Right lung (tissue), 10 donors: Measurements from ENCODE around the gene POFUT1. TPM values are rescaled to one million over a fixed set of nuclear protein-coding genes. Genes with fewer than 3 reads are reported as not detected.
"Not testable (repeated sequence)": the region's sequence is repeated elsewhere in the genome, so short reads cannot be mapped to it uniquely, and the experiment has no call there.

ENCODE experiments used
- DNase-seq, 2 donors: peaks; one replicate each; pipeline ENCODE4 v3.0.0-alpha.2; 2013
- long read RNA-seq, 8 donors: transcript quantifications; one replicate each; lab custom pipeline, GENCODE V29; 2026
- polyA plus RNA-seq, 5 donors: library from polyadenylated mRNA; unstranded; fragments of 120-200 nt; gene quantifications; one replicate each; pipeline versions ENCODE4 v1.2.1 to v1.2.3, GENCODE V29; 2013; ENCODE audit warnings: inconsistent platforms in 1 of 5, low replicate concordance in 1 of 5; ENCODE audit not compliant: insufficient read length in 5 of 5, insufficient read depth in 1 of 5

Gene POFUT1
- polyA plus RNA-seq: 10 to 100 TPM; 32.9 to 38.2 (median 36.7) TPM
- long read RNA-seq, donor 1, full-length matches to known transcripts: 11 of 11 reads
- long read RNA-seq, donor 1, partial matches to known transcripts: 0 of 11 reads
- long read RNA-seq, donor 1, other reads (novel, unspliced or antisense): 0 of 11 reads
- long read RNA-seq, donor 2, full-length matches to known transcripts: 9 of 9 reads
- long read RNA-seq, donor 2, partial matches to known transcripts: 0 of 9 reads
- long read RNA-seq, donor 2, other reads (novel, unspliced or antisense): 0 of 9 reads
- long read RNA-seq, donor 3, full-length matches to known transcripts: 5 of 5 reads
- long read RNA-seq, donor 3, partial matches to known transcripts: 0 of 5 reads
- long read RNA-seq, donor 3, other reads (novel, unspliced or antisense): 0 of 5 reads
- long read RNA-seq, donor 4, full-length matches to known transcripts: 5 of 5 reads
- long read RNA-seq, donor 4, partial matches to known transcripts: 0 of 5 reads
- long read RNA-seq, donor 4, other reads (novel, unspliced or antisense): 0 of 5 reads
- long read RNA-seq, donor 5, full-length matches to known transcripts: 7 of 7 reads
- long read RNA-seq, donor 5, partial matches to known transcripts: 0 of 7 reads
- long read RNA-seq, donor 5, other reads (novel, unspliced or antisense): 0 of 7 reads
- long read RNA-seq, donor 6, full-length matches to known transcripts: 13 of 13 reads
- long read RNA-seq, donor 6, partial matches to known transcripts: 0 of 13 reads
- long read RNA-seq, donor 6, other reads (novel, unspliced or antisense): 0 of 13 reads
- long read RNA-seq, donor 7, full-length matches to known transcripts: 14 of 14 reads
- long read RNA-seq, donor 7, partial matches to known transcripts: 0 of 14 reads
- long read RNA-seq, donor 7, other reads (novel, unspliced or antisense): 0 of 14 reads
- long read RNA-seq, donor 8, full-length matches to known transcripts: 4 of 4 reads
- long read RNA-seq, donor 8, partial matches to known transcripts: 0 of 4 reads
- long read RNA-seq, donor 8, other reads (novel, unspliced or antisense): 0 of 4 reads

GRCh38 chr20:32207626-32208498 is at the start of gene POFUT1, which contains the start of gene PLAGL2:
TSS of gene POFUT1 (plus strand) at chr20:32207880. CDS start at chr20:32207942, 62 bp downstream.
TSS of gene PLAGL2 (minus strand) at chr20:32207743. CDS start at chr20:32202178, 5,565 bp downstream.
- DNase-seq: peak; percentile 87 to 88

GRCh38 chr20:32158351-32158750 is 49.3 kb upstream of the POFUT1 start:
- no peak for DNase-seq

- no peak for DNase-seq
Observed at GRCh38 chr20:32158943-32159660, 48.6 kb upstream of the POFUT1 start.

GRCh38 chr20:32159766-32160221 is 47.9 kb upstream of the POFUT1 start:
- no peak for DNase-seq

GRCh38 chr20:32160341-32160740 is 47.3 kb upstream of the POFUT1 start:
- no peak for DNase-seq

- peak in 1 of 2 donors; percentile 34 for DNase-seq
Observed at GRCh38 chr20:32162351-32162750, 45.3 kb upstream of the POFUT1 start.

GRCh38 chr20:32163951-32164350 is 43.7 kb upstream of the POFUT1 start:
- no peak for DNase-seq

- DNase-seq: no peak
Observed at GRCh38 chr20:32164984-32165735, 42.5 kb upstream of the POFUT1 start.

- no peak for DNase-seq
Observed at GRCh38 chr20:32165836-32166545, 41.7 kb upstream of the POFUT1 start.

- no peak for DNase-seq
Observed at GRCh38 chr20:32167552-32167951, 40.1 kb upstream of the POFUT1 start.

GRCh38 chr20:32168184-32168910 is 39.3 kb upstream of the POFUT1 start:
- DNase-seq: no peak

GRCh38 chr20:32177696-32178095 is 30.0 kb upstream of the POFUT1 start:
- DNase-seq: not testable (repeated sequence)

- no peak for DNase-seq
Observed at GRCh38 chr20:32179515-32179914, 28.2 kb upstream of the POFUT1 start.

GRCh38 chr20:32179934-32180333 is 27.7 kb upstream of the POFUT1 start:
- no peak for DNase-seq

- DNase-seq: no peak
Observed at GRCh38 chr20:32181606-32182005, 26.1 kb upstream of the POFUT1 start.

- DNase-seq: no peak
Observed at GRCh38 chr20:32183947-32184635, 23.6 kb upstream of the POFUT1 start.

GRCh38 chr20:32184961-32185603 is 22.6 kb upstream of the POFUT1 start:
- DNase-seq: no peak
